Panc1 (cell line): ENCODE results near the gene DCAF11. TPM values are rescaled to one million over a fixed set of nuclear protein-coding genes. Genes with fewer than 3 reads are reported as not detected.

Source experiments
- ATAC-seq: fragments of 200-7000 bp; cut with Tn5 transposase; 2 replicates; pipeline ENCODE4 v1.9.1; 2020; ENCODE audit warnings: mild to moderate bottlenecking, moderate library complexity
- BruUV-seq: library from RNA; stranded (reverse); fragments of 400-500 nt; replicated peaks from 2 replicates; lab custom pipeline; 2021; lab: Mats Ljungman, UMichigan
- CTCF ChIA-PET: fragments of 300-600 bp; sonication (Branson Sonifier 250); formaldehyde crosslinking; loops from one replicate; lab custom pipeline; 2022; ENCODE audit warnings: antibody characterized with exemption; lab: Charles Lee
- POLR2A ChIA-PET: fragments of 300-600 bp; sonication (Branson Sonifier 250); formaldehyde crosslinking; loops from one replicate; lab custom pipeline; 2022; ENCODE audit warnings: antibody characterized with exemption; lab: Charles Lee
- DNase-seq: peaks from one replicate; pipeline ENCODE4 v3.0.0-alpha.2; 2010; ENCODE audit warnings: low read depth, low spot score
- H3K27ac ChIP-seq: 2 replicates; pipeline ENCODE4 v1.5.1; 2011; ENCODE audit warnings: mild to moderate bottlenecking, low read length, inconsistent platforms
- H3K27me3 ChIP-seq: fragments of 200-500 bp; sonication (Bioruptor generic); 2 replicates; pipeline ENCODE4 v1.6.0; 2014; ENCODE audit warnings: low read length, inconsistent platforms; ENCODE audit not compliant: control insufficient read depth, insufficient read depth
- H3K36me3 ChIP-seq: fragments of 200-500 bp; sonication (Bioruptor generic); 2 replicates; pipeline ENCODE4 v1.5.1; 2014; ENCODE audit warnings: inconsistent platforms, mild to moderate bottlenecking, low read length, moderate library complexity; ENCODE audit not compliant: control insufficient read depth, insufficient read depth
- H3K4me1 ChIP-seq: 2 replicates; pipeline ENCODE4 v1.5.1; 2011; ENCODE audit warnings: inconsistent platforms, mild to moderate bottlenecking, low read length, moderate library complexity; ENCODE audit not compliant: control insufficient read depth, insufficient read depth
- H3K4me3 ChIP-seq, 2 experiments: 2 replicates each; pipeline ENCODE4 v1.5.1; 2011 to 2012; ENCODE audit warnings: low read depth in 2 of 2, low read length in 2 of 2, mild to moderate bottlenecking in 2 of 2, inconsistent platforms in 1 of 2, moderate library complexity in 1 of 2
- H3K9me3 ChIP-seq: fragments of 200-500 bp; sonication (Bioruptor generic); 2 replicates; pipeline ENCODE4 v1.5.1; 2014; ENCODE audit warnings: low read depth, mild to moderate bottlenecking, inconsistent platforms, low read length, moderate library complexity; ENCODE audit not compliant: control insufficient read depth, insufficient read depth
- CTCF ChIP-seq: fragments of 450-650 bp; IDR thresholded peaks from 2 replicates; pipeline ENCODE4 v1.5.1; 2017; ENCODE audit warnings: mild to moderate bottlenecking
- POLR2AphosphoS5 ChIP-seq: IDR thresholded peaks from 2 replicates; pipeline ENCODE4 v1.6.1; 2012; ENCODE audit warnings: mild to moderate bottlenecking, low read depth, low read length, moderate library complexity
- SIN3A ChIP-seq: IDR thresholded peaks from 2 replicates; pipeline ENCODE4 v1.6.1; 2012; ENCODE audit warnings: low read depth, mild to moderate bottlenecking, low read length, moderate library complexity, borderline replicate concordance; ENCODE audit not compliant: insufficient read depth
- TCF7L2 ChIP-seq: IDR thresholded peaks from 2 replicates; pipeline ENCODE4 v1.6.1; 2011; ENCODE audit warnings: mild to moderate bottlenecking, low read depth, low read length, inconsistent platforms
- in situ Hi-C: cut with HindIII; loops from 2 replicates; pipeline ENCODE4 v1.10.0; 2016; ENCODE audit warnings: low sequenced_read_pairs, low pct_unique_long_range_greater_than_20kb
- intact Hi-C: fragments of 100-400 bp; cut with micrococcal nuclease; formaldehyde crosslinking; loops from one replicate; pipeline ENCODE4 v1.10.0; 2022; ENCODE audit not compliant: unreplicated experiment
- total RNA-seq: library from RNA; stranded (reverse); gene quantifications from one replicate; pipeline ENCODE4 v1.2.1, GENCODE V29; 2021; ENCODE audit not compliant: unreplicated experiment
- TF ChIP-seq, protein P1 (sequence below), 2 experiments: IDR thresholded peaks; 2 replicates each; pipeline ENCODE4 v1.6.1; 2011 to 2012; ENCODE audit warnings: low read depth in 2 of 2, control low read depth in 1 of 2, low read length in 1 of 2, mild to moderate bottlenecking in 1 of 2, moderate library complexity in 1 of 2; ENCODE audit not compliant: insufficient read depth in 1 of 2

Gene DCAF11
- total RNA-seq, 1 experiment from 2014 or later = 37.4 TPM

DNA sequence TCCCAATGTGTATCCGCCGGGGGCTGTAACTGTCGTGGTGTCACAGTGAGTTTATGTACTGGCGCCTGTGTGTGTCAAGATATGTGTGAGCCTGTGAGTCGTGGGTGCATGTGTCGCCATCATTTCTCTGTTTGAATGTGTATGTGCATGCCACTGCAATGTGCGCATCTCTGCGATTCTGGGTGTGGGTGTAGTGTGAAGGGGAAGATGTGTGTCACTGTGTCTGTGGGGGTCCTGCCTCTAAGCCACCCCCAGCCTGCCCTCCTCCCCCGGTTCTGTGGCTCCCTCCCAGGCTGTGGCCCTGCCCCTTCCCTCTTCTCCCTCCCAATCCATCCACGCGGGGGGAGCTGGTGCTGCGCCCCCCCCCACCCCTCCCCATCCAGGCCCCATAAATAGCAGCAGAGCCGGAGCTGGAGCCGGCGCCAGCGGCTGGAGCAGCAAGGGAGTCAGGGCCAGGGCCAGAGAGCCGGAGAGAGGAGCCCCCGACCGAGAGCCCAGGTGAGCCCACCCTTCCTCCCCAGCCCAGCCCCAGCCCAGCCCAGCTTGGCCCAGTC lies 43.4 kb upstream of the DCAF11 start, which contains the start of gene CPNE6:
TSS of gene CPNE6 (plus strand) at position 419 of the 554 bp plus-strand sequence. CDS start 1,375 bp downstream, outside the sequence.
- in situ Hi-C loops (no loop called here), intact Hi-C loops (no loop called here)
- TF ChIP-seq SIN3A (no peak), CTCF (no peak), POLR2AphosphoS5 (no peak), TCF7L2 (no peak)
- TF ChIP-seq, protein P1, sequence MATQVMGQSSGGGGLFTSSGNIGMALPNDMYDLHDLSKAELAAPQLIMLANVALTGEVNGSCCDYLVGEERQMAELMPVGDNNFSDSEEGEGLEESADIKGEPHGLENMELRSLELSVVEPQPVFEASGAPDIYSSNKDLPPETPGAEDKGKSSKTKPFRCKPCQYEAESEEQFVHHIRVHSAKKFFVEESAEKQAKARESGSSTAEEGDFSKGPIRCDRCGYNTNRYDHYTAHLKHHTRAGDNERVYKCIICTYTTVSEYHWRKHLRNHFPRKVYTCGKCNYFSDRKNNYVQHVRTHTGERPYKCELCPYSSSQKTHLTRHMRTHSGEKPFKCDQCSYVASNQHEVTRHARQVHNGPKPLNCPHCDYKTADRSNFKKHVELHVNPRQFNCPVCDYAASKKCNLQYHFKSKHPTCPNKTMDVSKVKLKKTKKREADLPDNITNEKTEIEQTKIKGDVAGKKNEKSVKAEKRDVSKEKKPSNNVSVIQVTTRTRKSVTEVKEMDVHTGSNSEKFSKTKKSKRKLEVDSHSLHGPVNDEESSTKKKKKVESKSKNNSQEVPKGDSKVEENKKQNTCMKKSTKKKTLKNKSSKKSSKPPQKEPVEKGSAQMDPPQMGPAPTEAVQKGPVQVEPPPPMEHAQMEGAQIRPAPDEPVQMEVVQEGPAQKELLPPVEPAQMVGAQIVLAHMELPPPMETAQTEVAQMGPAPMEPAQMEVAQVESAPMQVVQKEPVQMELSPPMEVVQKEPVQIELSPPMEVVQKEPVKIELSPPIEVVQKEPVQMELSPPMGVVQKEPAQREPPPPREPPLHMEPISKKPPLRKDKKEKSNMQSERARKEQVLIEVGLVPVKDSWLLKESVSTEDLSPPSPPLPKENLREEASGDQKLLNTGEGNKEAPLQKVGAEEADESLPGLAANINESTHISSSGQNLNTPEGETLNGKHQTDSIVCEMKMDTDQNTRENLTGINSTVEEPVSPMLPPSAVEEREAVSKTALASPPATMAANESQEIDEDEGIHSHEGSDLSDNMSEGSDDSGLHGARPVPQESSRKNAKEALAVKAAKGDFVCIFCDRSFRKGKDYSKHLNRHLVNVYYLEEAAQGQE (IDR thresholded peaks at IDR 0.05; ENCODE audit: insufficient read depth in 1 of 2, low read depth in 2 of 2, low read length in 1 of 2) = no peak
- ChIA-PET CTCF (no interaction called here), POLR2A (no interaction called here)
- H3K9me3 ChIP-seq = no peaks in the 10 kb centered on the region
- H3K27me3 ChIP-seq = no peaks in the 10 kb centered on the region
- DNase-seq (no peak), ATAC-seq (no peak)
- H3K4me1 ChIP-seq = no peaks in the 10 kb centered on the region
- no peak within 1 kb of the TSS for H3K27ac ChIP-seq
- H3K4me3 ChIP-seq = no peak within 1 kb of the TSS
- BruUV-seq = no TSS peak
- H3K36me3 ChIP-seq = no peaks in the 10 kb centered on the region

- Histone ChIP-seq H3K4me1 (no peaks in the 10 kb centered on the region), H3K4me3 (no peak overlapping the region), H3K36me3 (no peaks in the 10 kb centered on the region), H3K9me3 (no peaks in the 10 kb centered on the region), H3K27me3 (no peaks in the 10 kb centered on the region), H3K27ac (no peak overlapping the region)
- no peak for ATAC-seq
- intact Hi-C loops = no loop called here
- TF ChIP-seq SIN3A (no peak), CTCF (no peak), TCF7L2 (no peak), POLR2AphosphoS5 (no peak)
- TF ChIP-seq, protein P1 (IDR thresholded peaks at IDR 0.05; ENCODE audit: insufficient read depth in 1 of 2, low read depth in 2 of 2, low read length in 1 of 2) = no peak
- BruUV-seq = no TSS peak
- ChIA-PET CTCF (no interaction called here), POLR2A (interaction anchor here (0.6 kb wide), 1 partner anchor 37 kb away, joined by 18 read pairs; no protein-coding TSS in a partner anchor)
- in situ Hi-C loops = no loop called here
- DNase-seq = no peak
These were observed 42.6 kb upstream of the DCAF11 start for GRCh38 chr14:24071836-24072430.
